CD4-positive, alpha-beta T cell treated with Interleukin-12 subunit alpha and Interleukin-12 subunit beta, for 1 hour (primary cell): ENCODE results near the gene SORBS2.
"Not testable (repeated sequence)": the region's sequence is repeated elsewhere in the genome, so short reads cannot be mapped to it uniquely, and the experiment has no call there.

Experiments used
- DNase-seq: peaks from one replicate; pipeline ENCODE4 v3.0.0-alpha.2; 2020

SORBS2 gene, protein sequence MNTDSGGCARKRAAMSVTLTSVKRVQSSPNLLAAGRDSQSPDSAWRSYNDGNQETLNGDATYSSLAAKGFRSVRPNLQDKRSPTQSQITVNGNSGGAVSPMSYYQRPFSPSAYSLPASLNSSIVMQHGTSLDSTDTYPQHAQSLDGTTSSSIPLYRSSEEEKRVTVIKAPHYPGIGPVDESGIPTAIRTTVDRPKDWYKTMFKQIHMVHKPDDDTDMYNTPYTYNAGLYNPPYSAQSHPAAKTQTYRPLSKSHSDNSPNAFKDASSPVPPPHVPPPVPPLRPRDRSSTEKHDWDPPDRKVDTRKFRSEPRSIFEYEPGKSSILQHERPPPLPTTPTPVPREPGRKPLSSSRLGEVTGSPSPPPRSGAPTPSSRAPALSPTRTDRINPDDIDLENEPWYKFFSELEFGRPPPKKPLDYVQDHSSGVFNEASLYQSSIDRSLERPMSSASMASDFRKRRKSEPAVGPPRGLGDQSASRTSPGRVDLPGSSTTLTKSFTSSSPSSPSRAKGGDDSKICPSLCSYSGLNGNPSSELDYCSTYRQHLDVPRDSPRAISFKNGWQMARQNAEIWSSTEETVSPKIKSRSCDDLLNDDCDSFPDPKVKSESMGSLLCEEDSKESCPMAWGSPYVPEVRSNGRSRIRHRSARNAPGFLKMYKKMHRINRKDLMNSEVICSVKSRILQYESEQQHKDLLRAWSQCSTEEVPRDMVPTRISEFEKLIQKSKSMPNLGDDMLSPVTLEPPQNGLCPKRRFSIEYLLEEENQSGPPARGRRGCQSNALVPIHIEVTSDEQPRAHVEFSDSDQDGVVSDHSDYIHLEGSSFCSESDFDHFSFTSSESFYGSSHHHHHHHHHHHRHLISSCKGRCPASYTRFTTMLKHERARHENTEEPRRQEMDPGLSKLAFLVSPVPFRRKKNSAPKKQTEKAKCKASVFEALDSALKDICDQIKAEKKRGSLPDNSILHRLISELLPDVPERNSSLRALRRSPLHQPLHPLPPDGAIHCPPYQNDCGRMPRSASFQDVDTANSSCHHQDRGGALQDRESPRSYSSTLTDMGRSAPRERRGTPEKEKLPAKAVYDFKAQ (N-terminal part only)

GRCh38 chr4:185811509-185812364, at the start of gene SORBS2:
Gene SORBS2 (minus strand): TSS chr4:185812194. CDS start chr4:185690571, 121,623 bp downstream.
- DNase-seq, result no peak

GRCh38 chr4:185859111-185859510, 47.1 kb upstream of the SORBS2 start:
- DNase-seq, result no peak

GRCh38 chr4:185857561-185857960, 45.6 kb upstream of the SORBS2 start:
- not testable (repeated sequence) for DNase-seq

GRCh38 chr4:185853841-185854240, 41.8 kb upstream of the SORBS2 start:
- DNase-seq, result no peak

- DNase-seq, result no peak
These were observed 41.0 kb upstream of the SORBS2 start for GRCh38 chr4:185852961-185853360.

- DNase-seq, result no peak
These were observed 37.9 kb upstream of the SORBS2 start for GRCh38 chr4:185849664-185850550.

DNA sequence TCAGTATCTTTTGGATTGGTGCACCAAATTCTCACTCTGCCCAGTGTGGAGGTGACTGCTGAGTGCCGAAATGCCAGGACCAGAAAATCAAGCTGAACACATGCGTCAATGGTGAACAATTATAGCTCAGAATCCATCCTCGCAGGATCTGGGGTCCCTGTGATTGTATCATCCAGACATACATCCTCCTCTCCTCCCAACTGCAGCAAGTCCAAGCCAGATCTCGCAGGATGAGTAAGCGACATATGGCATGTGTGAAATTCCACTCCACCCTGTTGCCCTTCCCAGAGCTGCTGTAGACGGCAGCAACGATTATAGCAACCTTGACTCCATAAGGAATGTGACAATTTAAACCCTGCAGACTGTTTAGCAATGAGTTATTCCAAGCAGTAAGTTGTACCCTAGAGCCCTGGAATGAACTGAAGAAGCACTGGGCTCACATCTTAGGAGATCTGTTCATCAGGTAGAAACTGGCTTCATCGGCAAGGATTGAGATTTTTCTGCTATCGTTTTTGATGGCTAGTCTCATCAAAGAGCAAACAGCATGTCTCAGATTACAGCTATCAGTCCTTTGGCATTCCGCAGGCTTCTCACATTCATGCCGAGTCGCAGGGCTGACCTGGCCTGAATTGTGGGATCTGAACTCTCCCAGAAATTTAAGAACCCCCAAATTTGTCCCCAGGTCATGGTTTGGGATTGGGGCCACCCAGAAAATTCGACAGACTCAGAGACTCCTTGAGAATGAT, 35.5 kb upstream of the SORBS2 start:
- DNase-seq, result no peak

DNA sequence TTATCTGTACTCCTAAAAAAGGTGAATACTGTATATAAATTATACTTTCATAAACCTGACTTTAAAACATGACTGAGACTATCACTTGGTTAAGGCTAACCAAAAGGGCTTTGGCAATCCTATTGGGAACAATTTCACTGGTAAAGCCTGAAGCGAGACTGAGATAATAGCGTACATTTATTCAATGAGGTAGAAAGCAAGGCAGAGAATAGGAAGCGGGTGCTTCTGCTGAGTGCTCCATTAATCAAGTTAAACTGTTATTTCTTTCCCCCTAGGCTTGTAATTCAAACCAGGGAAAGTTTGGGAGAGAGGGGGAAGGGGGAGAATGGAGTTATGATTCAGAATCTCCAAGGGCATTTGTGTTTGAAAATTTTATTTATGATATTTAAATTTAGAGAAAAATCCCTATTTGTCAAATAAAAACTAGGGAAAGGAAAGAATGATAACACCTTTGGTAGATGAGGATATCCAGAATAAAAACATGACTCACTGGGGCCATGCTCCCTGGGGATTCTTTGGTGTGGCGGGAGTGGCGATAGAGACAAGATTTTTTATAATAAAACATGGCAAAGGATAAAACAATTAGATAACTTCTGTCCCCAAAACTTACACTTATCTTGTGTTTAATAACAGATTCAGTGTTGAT, 34.6 kb upstream of the SORBS2 start:
- no peak for DNase-seq

DNA sequence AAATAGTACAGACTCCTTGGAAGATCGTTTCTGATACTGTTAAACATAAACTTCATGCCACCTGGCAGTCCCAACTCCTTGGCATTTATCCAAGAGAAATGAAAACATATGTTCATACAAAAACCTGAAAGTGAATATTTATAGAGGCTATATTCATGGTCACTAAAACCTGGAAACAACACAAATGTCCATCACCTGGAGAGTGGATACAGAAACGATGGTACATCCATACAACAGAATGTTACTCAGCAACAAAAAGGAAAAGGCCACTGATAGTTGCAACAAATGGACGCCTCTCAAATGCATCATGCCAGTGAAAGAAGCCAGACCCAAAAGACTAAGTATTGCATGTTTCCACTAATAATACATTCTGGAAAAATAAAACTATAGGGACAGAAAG, 34.0 kb upstream of the SORBS2 start:
- DNase-seq, result no peak

DNA sequence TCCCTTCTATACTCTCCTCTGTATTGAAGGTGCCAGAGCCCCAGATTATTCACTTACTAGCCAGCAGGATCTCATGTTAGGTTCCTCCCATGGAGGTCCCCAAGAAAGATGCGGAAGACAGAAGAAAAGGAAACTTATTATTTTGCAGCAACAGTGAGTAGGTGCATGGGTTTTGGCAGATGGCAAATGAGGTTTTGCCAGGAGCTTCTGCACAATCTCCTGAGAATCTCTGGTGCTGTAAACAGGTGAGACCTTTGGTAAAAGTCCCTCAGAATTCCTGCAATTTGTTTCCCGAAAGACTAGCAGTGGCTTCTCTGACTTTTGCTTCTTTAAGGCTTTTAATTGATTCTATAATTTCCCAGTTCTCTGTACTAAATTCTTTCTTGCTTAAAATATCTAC, 29.5 kb upstream of the SORBS2 start:
- DNase-seq, result no peak

- DNase-seq, result no peak
These were observed 29.0 kb upstream of the SORBS2 start for GRCh38 chr4:185840953-185841352.

GRCh38 chr4:185840201-185840600, 28.2 kb upstream of the SORBS2 start:
- DNase-seq, result no peak

GRCh38 chr4:185839770-185840169, 27.8 kb upstream of the SORBS2 start:
- DNase-seq, result no peak

GRCh38 chr4:185839194-185839712, 27.3 kb upstream of the SORBS2 start:
- DNase-seq, result no peak

DNA sequence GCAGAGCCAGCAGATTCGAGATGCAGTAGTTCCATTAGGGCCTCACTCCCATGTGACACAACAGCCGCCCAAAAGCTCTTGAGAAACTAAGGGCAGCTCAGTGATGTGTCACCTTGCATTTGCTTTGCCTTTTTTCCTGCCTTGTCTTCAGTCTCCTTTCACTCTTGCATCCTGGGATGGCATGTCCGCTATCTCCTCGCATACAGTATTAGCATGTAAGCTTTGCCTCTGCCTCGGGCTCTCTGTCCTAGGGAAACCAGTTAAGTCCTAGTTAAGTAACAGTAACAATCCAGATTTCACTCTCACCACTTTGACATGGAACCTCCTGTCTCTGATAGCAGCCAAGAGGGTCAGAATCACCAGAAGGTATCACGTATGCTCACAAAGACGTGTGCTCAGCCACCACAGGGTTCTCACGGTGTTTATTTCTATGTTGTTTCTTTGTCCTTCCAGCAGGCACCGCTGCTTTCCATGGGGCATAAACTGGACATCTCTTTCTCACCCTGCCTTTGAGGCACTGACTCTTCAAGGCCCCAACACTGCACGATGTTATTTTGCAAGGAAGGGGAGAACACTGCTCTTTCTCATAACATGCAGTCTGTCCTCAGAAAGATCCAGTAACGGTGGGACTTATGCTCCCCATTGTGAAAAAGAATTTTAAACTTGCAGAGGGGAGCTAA, 26.7 kb upstream of the SORBS2 start:
- no peak for DNase-seq

GRCh38 chr4:185838104-185838452, 26.1 kb upstream of the SORBS2 start:
- no peak for DNase-seq

GRCh38 chr4:185837415-185838103, 25.6 kb upstream of the SORBS2 start:
- DNase-seq, result no peak

DNA sequence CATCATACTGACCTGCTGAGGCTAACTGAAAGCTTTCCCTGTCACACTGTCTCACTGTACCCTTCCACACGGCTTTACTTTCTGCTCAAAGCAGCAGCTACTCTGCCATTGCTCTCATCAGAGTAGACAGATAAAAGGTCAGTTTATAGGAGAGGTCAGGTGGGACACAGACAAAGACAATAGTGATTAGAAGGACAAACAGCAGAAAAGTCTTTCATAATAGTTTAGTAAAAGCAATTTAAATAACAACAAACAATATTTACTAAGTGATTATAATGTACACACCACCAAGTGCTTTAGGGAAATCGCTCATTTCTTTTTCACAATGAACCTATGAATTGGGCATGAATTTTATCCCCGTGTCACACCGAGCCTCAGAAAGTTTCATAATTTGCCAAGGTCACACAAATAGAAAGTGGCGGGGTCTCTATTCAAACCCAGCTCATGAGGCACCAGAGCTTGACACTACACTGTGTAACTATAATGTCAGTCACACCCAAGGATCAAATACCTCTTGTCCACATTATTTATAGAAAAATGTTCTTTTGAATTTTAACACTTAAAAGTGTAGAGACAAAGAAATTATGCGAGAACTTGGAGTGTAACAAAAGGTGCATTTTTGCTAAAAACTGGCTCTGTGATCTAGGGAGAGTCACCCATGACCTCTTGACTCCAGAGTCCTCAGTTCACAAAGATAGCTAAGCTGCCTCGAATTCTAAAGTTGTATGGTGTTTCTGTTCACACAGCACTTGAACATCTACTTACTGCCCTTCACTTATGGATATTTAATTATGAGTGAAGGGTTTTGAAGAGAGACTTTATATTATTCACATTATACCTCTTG, 24.5 kb upstream of the SORBS2 start:
- no peak for DNase-seq
